ENCODE data around the gene CD99. TPM values are rescaled to one million over a fixed set of nuclear protein-coding genes. Genes with fewer than 3 reads are reported as not detected.

Gene CD99
- total RNA-seq, 1 experiment from 2014 or later, result 77.9 TPM

- TF ChIP-seq SOX15 (CRISPR knock-in tag; IDR thresholded peaks at IDR 0.05) (no peak), HMGA2 (CRISPR knock-in tag; IDR thresholded peaks at IDR 0.05) (no peak), ZNF416 (CRISPR knock-in tag; IDR thresholded peaks at IDR 0.05) (no peak), CREM (CRISPR knock-in tag; IDR thresholded peaks at IDR 0.05) (no peak), ZNF671 (CRISPR knock-in tag; IDR thresholded peaks at IDR 0.05) (no peak), ZNF532 (CRISPR knock-in tag; IDR thresholded peaks at IDR 0.05; ENCODE audit: borderline replicate concordance) (no peak), ATF2 (CRISPR knock-in tag; IDR thresholded peaks at IDR 0.05; ENCODE audit: borderline replicate concordance, low read depth) (no peak), FOXJ3 (CRISPR knock-in tag; IDR thresholded peaks at IDR 0.05; ENCODE audit: borderline replicate concordance) (no peak), ARID4B (CRISPR knock-in tag; IDR thresholded peaks at IDR 0.05; ENCODE audit: borderline replicate concordance) (no peak), MXD4 (CRISPR knock-in tag; IDR thresholded peaks at IDR 0.05; ENCODE audit: borderline replicate concordance) (no peak), FOXK1 (CRISPR knock-in tag; IDR thresholded peaks at IDR 0.05) (no peak)
- ATAC-seq (no peak), DNase-seq (ENCODE audit: low spot score) (no peak)
- H3K27me3 Mint-ChIP-seq (ENCODE audit: low read depth), result peaks cover 5% of the 10 kb centered on the region
- peaks cover 10% of the 10 kb centered on the region for H3K36me3 Mint-ChIP-seq
- CTCF ChIA-PET, result no interaction called here
- no peak overlapping the region for H3K27ac Mint-ChIP-seq
- H3K9me3 Mint-ChIP-seq, result peaks cover 30% of the 10 kb centered on the region
- H3K4me3 Mint-ChIP-seq, result no peak overlapping the region
- POLR2A ChIA-PET, result no interaction called here
- H3K4me1 Mint-ChIP-seq, result peaks cover 26% of the 10 kb centered on the region
Measured at GRCh38 chrX:2774057-2774456, 83.0 kb downstream of the CD99 start.

GRCh38 chrX:2774776-2775175, 83.7 kb downstream of the CD99 start:
- Mint-ChIP-seq H3K27ac (no peak overlapping the region), H3K36me3 (peaks cover 10% of the 10 kb centered on the region), H3K9me3 (peaks cover 25% of the 10 kb centered on the region), H3K4me3 (no peak overlapping the region), H3K27me3 (ENCODE audit: low read depth) (peaks cover 5% of the 10 kb centered on the region; the same call in 1 of the 2 replicates), H3K4me1 (peaks cover 28% of the 10 kb centered on the region)
- TF ChIP-seq NFE2L1 (CRISPR knock-in tag; IDR thresholded peaks at IDR 0.05), result no peak
- TF ChIP-seq NFYB (CRISPR knock-in tag; conservative IDR thresholded peaks at IDR 0.05; ENCODE audit: low read depth), result no peak
- no peak for TF ChIP-seq ZNF138 (CRISPR knock-in tag; conservative IDR thresholded peaks at IDR 0.05)
- no peak for TF ChIP-seq HMGA2 (CRISPR knock-in tag; IDR thresholded peaks at IDR 0.05)
- no peak for TF ChIP-seq HMGXB4 (CRISPR knock-in tag; IDR thresholded peaks at IDR 0.05)
- TF ChIP-seq SP1 (CRISPR knock-in tag; conservative IDR thresholded peaks at IDR 0.05), result no peak
- TF ChIP-seq MXD4 (CRISPR knock-in tag; IDR thresholded peaks at IDR 0.05; ENCODE audit: borderline replicate concordance), result no peak
- TF ChIP-seq SMAD3 (CRISPR knock-in tag; IDR thresholded peaks at IDR 0.05; ENCODE audit: borderline replicate concordance), result no peak
- no peak for TF ChIP-seq ZNF396 (CRISPR knock-in tag; IDR thresholded peaks at IDR 0.05; ENCODE audit: borderline replicate concordance)
- TF ChIP-seq MYBL2 (CRISPR knock-in tag; IDR thresholded peaks at IDR 0.05), result no peak
- TF ChIP-seq GABPB1 (CRISPR knock-in tag; IDR thresholded peaks at IDR 0.05), result no peak
- no peak for TF ChIP-seq CBFB (CRISPR knock-in tag; IDR thresholded peaks at IDR 0.05; ENCODE audit: low read depth)
- TF ChIP-seq NR3C1 (CRISPR knock-in tag; conservative IDR thresholded peaks at IDR 0.05; ENCODE audit: low read depth), result no peak
- TF ChIP-seq STAT6 (CRISPR knock-in tag; conservative IDR thresholded peaks at IDR 0.05; ENCODE audit: low read depth), result no peak
- CTCF ChIA-PET, result no interaction called here
- POLR2A ChIA-PET, result no interaction called here
- DNase-seq (ENCODE audit: low spot score), result no peak
- no peak for ATAC-seq

All from WTC11 (cell line).